ENCODE data around the gene RAB27A. TPM values are rescaled to one million over a fixed set of nuclear protein-coding genes. Genes with fewer than 3 reads are reported as not detected.
A peak's percentile ranks its signal among the peaks of the same experiment; 100 is the strongest.

RAB27A gene
- total and polyA plus RNA-seq, 9 of the 15 experiments (the other 6 are each of a cell fraction or from before 2014, with no cell fraction given): 31.5 to 171 (median 80.4) TPM

DNA sequence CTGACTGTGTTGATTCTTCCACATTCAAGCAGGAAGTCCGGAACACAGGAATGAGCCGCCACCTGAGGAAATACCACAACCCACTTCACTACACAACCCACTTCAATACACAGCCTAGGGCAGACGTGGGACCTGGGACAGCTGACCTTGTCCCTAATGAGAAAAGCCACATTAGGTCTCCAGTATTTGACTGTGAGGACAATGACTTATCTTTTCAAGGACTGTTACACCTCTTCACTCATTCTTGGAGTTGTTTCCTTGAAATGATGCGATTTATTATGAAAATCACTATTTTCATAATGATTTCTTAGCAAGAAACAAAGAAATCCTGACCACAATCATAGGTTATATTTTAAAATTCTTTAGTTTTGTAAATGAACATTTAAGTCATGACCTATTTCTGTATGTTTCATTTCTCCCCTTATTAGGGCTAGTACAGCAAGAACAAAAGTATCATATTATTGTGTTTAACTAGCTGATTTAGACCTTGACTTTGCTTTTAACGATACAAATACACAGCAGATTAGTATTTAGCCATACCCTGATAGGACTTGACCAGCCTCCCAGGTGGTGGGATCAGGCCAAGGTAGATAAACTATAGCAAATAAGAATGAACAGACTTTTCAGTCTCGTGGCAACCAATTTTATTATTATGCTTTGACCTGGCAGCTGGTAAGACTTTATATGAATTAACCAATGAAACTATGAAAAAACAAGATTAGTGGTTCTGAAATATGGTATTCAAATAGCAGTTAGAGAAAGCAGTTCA, 6.0 kb downstream of the RAB27A start:
- Histone ChIP-seq H3K79me2 (ENCODE audit: control insufficient read depth, insufficient read depth, low read length) (peaks cover 94% of the 10 kb centered on the region), H3K36me3 (ENCODE audit: control insufficient read depth, insufficient read depth, low read length) (peaks cover 33% of the 10 kb centered on the region), H3K4me2 (ENCODE audit: insufficient read depth, low read length) (peak overlapping the region; percentile 72), H3K27me3 (ENCODE audit: control insufficient read depth in 2 of 2, insufficient read depth in 2 of 2, low read length in 2 of 2) (no peaks in the 10 kb centered on the region), H4K20me1 (replicated peaks; ENCODE audit: control insufficient read depth, insufficient read depth, low read length) (peaks cover 10% of the 10 kb centered on the region; the same call in 1 of the 2 replicates), H3K27ac (ENCODE audit: extremely low read depth, low read depth, low read length) (peak overlapping the region; percentile 80; the same call in 2 of the 3 replicates), H3K9me1 (ENCODE audit: control insufficient read depth, insufficient read depth, low read length) (peaks cover 4% of the 10 kb centered on the region), H3K4me1 (replicated peaks in 1 of 2; ENCODE audit: control insufficient read depth in 2 of 2, insufficient read depth in 2 of 2, low read length in 2 of 2) (peaks cover 25 to 72% of the 10 kb centered on the region in 2 experiments), H2AFZ (ENCODE audit: low read depth, low read length) (no peak overlapping the region; the same call in 1 of the 2 replicates), H3K4me3 (no peak overlapping the region), H3K9ac (ENCODE audit: insufficient read depth in 1 of 2, low read depth in 2 of 2, low read length in 2 of 2) (peak overlapping the region in 1 of 2 experiments; percentile 34; a peak in 2 of 4 replicates), H3K9me3 (replicated peaks; ENCODE audit: control insufficient read depth, insufficient read depth, low read depth, low read length) (no peaks in the 10 kb centered on the region)
- ATAC-seq (no peak), DNase-seq (ENCODE audit: extremely low read depth in 1 of 4, low spot score in 3 of 4) (no peak), FAIRE-seq (peak; percentile 19)
- BruUV-seq (replicated peaks): no TSS peak
- in situ Hi-C loops (cut with MboI) (loop anchor here (5.0 kb wide), 1 partner anchor 41 kb away; no protein-coding TSS in a partner anchor), intact Hi-C loops (cut with micrococcal nuclease) (no loop called here)
- ChIA-PET POLR2A (no interaction called here), CTCF (ENCODE audit: low intra/inter-chr PET ratio) (no interaction called here)
- WGBS (ENCODE audit: insufficient coverage, low coverage, missing lambda C conversion rate): 49% methylated on average over 6 of the region's 6 CpGs
- TF ChIP-seq, protein P1, sequence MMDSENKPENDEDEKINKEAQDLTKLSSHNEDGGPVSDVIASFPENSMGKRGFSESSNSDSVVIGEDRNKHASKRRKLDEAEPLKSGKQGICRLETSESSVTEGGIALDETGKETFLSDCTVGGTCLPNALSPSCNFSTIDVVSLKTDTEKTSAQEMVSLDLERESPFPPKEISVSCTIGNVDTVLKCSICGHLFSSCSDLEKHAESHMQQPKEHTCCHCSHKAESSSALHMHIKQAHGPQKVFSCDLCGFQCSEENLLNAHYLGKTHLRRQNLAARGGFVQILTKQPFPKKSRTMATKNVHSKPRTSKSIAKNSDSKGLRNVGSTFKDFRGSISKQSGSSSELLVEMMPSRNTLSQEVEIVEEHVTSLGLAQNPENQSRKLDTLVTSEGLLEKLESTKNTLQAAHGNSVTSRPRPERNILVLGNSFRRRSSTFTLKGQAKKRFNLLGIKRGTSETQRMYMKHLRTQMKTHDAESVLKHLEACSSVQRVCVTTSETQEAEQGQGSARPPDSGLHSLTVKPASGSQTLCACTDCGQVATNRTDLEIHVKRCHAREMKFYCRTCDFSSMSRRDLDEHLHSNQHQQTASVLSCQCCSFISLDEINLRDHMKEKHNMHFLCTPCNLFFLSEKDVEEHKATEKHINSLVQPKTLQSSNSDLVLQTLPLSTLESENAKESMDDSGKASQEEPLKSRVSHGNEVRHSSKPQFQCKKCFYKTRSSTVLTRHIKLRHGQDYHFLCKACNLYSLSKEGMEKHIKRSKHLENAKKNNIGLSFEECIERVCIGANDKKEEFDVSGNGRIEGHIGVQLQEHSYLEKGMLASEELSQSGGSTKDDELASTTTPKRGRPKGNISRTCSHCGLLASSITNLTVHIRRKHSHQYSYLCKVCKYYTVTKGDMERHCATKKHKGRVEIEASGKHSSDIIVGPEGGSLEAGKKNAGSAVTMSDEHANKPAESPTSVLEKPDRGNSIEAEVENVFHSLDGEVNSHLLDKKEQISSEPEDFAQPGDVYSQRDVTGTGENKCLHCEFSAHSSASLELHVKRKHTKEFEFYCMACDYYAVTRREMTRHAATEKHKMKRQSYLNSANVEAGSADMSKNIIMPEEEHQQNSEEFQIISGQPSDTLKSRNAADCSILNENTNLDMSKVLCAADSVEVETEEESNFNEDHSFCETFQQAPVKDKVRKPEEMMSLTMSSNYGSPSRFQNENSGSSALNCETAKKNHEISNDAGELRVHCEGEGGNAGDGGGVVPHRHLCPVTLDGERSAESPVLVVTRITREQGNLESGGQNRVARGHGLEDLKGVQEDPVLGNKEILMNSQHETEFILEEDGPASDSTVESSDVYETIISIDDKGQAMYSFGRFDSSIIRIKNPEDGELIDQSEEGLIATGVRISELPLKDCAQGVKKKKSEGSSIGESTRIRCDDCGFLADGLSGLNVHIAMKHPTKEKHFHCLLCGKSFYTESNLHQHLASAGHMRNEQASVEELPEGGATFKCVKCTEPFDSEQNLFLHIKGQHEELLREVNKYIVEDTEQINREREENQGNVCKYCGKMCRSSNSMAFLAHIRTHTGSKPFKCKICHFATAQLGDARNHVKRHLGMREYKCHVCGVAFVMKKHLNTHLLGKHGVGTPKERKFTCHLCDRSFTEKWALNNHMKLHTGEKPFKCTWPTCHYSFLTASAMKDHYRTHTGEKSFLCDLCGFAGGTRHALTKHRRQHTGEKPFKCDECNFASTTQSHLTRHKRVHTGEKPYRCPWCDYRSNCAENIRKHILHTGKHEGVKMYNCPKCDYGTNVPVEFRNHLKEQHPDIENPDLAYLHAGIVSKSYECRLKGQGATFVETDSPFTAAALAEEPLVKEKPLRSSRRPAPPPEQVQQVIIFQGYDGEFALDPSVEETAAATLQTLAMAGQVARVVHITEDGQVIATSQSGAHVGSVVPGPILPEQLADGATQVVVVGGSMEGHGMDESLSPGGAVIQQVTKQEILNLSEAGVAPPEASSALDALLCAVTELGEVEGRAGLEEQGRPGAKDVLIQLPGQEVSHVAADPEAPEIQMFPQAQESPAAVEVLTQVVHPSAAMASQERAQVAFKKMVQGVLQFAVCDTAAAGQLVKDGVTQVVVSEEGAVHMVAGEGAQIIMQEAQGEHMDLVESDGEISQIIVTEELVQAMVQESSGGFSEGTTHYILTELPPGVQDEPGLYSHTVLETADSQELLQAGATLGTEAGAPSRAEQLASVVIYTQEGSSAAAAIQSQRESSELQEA (IDR thresholded peaks at IDR 0.05; ENCODE audit: low read depth): no peak
- TF ChIP-seq SREBF1 (IDR thresholded peaks at IDR 0.05; ENCODE audit: borderline replicate concordance, low read depth, low read length) (no peak), ZNF696 (CRISPR knock-in tag; conservative IDR thresholded peaks at IDR 0.05) (no peak), CBX3 (IDR thresholded peaks at IDR 0.05; ENCODE audit: borderline replicate concordance in 1 of 2, low read length in 2 of 2) (no peak), MEIS2 (IDR thresholded peaks at IDR 0.05; ENCODE audit: partially characterized antibody) (no peak), MED1 (CRISPR knock-in tag; IDR thresholded peaks at IDR 0.05; ENCODE audit: borderline replicate concordance) (no peak), RFX1 (IDR thresholded peaks at IDR 0.05) (peak; percentile 14; the same call in 1 of the 2 replicates), ZNF282 (CRISPR knock-in tag; IDR thresholded peaks at IDR 0.05) (no peak)
